K562 (cell line): ENCODE data around the gene GAS2L1.

Experiments
- CTCF ChIP-seq, 3 experiments: IDR thresholded peaks in 2 of 3; conservative IDR thresholded peaks in 1 of 3; 2 replicates each; pipeline ENCODE4 v1.5.1; 2011 to 2012; ENCODE audit warnings: low read length in 3 of 3, mild to moderate bottlenecking in 3 of 3, control low read depth in 2 of 3, improper control_type of control experiment in 1 of 3, inconsistent platforms in 1 of 3, low read depth in 1 of 3, mixed read lengths in 1 of 3, moderate library complexity in 1 of 3; ENCODE audit not compliant: insufficient read depth in 2 of 3
- DIDO1 ChIP-seq: fragments of 450-650 bp; IDR thresholded peaks from 2 replicates; pipeline ENCODE4 v1.6.1; 2016; ENCODE audit warnings: low read depth, missing biosample characterization, missing genetic modification characterization
- FOS ChIP-seq: IDR thresholded peaks from 3 replicates; pipeline ENCODE4 v1.6.1; 2011; ENCODE audit not compliant: insufficient read length; ENCODE audit errors: extremely low read depth
- HBP1 ChIP-seq: fragments of 450-650 bp; formaldehyde crosslinking; IDR thresholded peaks from 2 replicates; pipeline ENCODE4 v1.4.0; 2022; ENCODE audit warnings: missing genetic modification characterization
- KLF10 ChIP-seq: fragments of 250-450 bp; sonication (Bioruptor Pico); IDR thresholded peaks from 2 replicates; pipeline ENCODE4 v1.6.1; 2021; ENCODE audit warnings: matching md5 sums
- MAFF ChIP-seq: IDR thresholded peaks from 2 replicates; pipeline ENCODE4 v1.6.1; 2012; ENCODE audit warnings: low read length, improper control_type of control experiment
- MXD1 ChIP-seq: fragments of 250-450 bp; sonication (Bioruptor Pico); IDR thresholded peaks from 2 replicates; pipeline ENCODE4 v1.8.0; 2021; ENCODE audit warnings: borderline replicate concordance, mild to moderate bottlenecking, moderate library complexity; ENCODE audit not compliant: poor library complexity, severe bottlenecking
- SPI1 ChIP-seq: IDR thresholded peaks from 2 replicates; pipeline ENCODE4 v1.6.1; 2011; ENCODE audit warnings: low read depth, low read length, control low read depth, borderline replicate concordance
- TRIM24 ChIP-seq, 2 experiments: fragments of 450-650 bp; IDR thresholded peaks; 2 replicates each; pipeline ENCODE4 v1.6.1; 2016
- USF1 ChIP-seq: sonication (generic); formaldehyde crosslinking; IDR thresholded peaks from 2 replicates; pipeline ENCODE4 v1.9.0; 2022; ENCODE audit warnings: mild to moderate bottlenecking, missing genetic modification reagents
- USF2 ChIP-seq: sonication (generic); formaldehyde crosslinking; IDR thresholded peaks from 2 replicates; pipeline ENCODE4 v1.5.0; 2020; ENCODE audit warnings: missing genetic modification reagents
- ZNF609 ChIP-seq: sonication (generic); formaldehyde crosslinking; IDR thresholded peaks from 2 replicates; pipeline ENCODE4 v1.8.1; 2023; ENCODE audit warnings: missing genetic modification reagents, mild to moderate bottlenecking, borderline replicate concordance
- ZNF707 ChIP-seq: fragments of 250-450 bp; sonication (Bioruptor Pico); conservative IDR thresholded peaks from 2 replicates; pipeline ENCODE4 v1.8.0; 2022; ENCODE audit warnings: inconsistent platforms, mild to moderate bottlenecking, moderate library complexity

- no peak for TF ChIP-seq DIDO1
- no peak for TF ChIP-seq FOS
- no peak for TF ChIP-seq HBP1 (CRISPR knock-in tag)
- TF ChIP-seq KLF10 (CRISPR knock-in tag): no peak
- TF ChIP-seq SPI1: no peak
- TF ChIP-seq USF2 (CRISPR knock-in tag): no peak
- TF ChIP-seq MAFF: no peak
- TF ChIP-seq CTCF (IDR thresholded peaks at IDR 0.05 in 2 of 3, conservative IDR thresholded peaks at IDR 0.05 in 1 of 3; ENCODE audit: insufficient read depth in 2 of 3, low read depth in 1 of 3, low read length in 3 of 3): no peak
- TF ChIP-seq MXD1 (CRISPR knock-in tag): no peak
- TF ChIP-seq USF1 (CRISPR knock-in tag): no peak
- TF ChIP-seq TRIM24 (IDR thresholded peaks at IDR 0.05): no peak
- TF ChIP-seq ZNF707 (CRISPR knock-in tag): no peak
- no peak for TF ChIP-seq ZNF609 (CRISPR knock-in tag)
These were observed 4.1 kb upstream of the GAS2L1 start for GRCh38 chr22:29302402-29302680.
